ENCODE data around the gene TACC3. TPM values are rescaled to one million over a fixed set of nuclear protein-coding genes. Genes with fewer than 3 reads are reported as not detected.

The TACC3 gene
- total RNA-seq, 1 donor from 2014 or later = 18.1 TPM

GRCh38 chr4:1745697-1746096 is 24.4 kb downstream of the TACC3 start:
- no peak for DNase-seq (ENCODE audit: low read depth, low spot score)

GRCh38 chr4:1746265-1746691 is 25.0 kb downstream of the TACC3 start:
- peak; percentile 24 for DNase-seq (ENCODE audit: low read depth, low spot score)

GRCh38 chr4:1746919-1747602 is 25.7 kb downstream of the TACC3 start:
- no peak for DNase-seq (ENCODE audit: low read depth, low spot score)

- DNase-seq (ENCODE audit: low read depth, low spot score) = no peak
Measured at GRCh38 chr4:1747603-1747967, 26.3 kb downstream of the TACC3 start.

GRCh38 chr4:1748465-1748995 is 27.2 kb downstream of the TACC3 start:
- no peak for DNase-seq (ENCODE audit: low read depth, low spot score)

- no peak for DNase-seq (ENCODE audit: low read depth, low spot score)
Measured at GRCh38 chr4:1749370-1749769, 28.0 kb downstream of the TACC3 start.

- DNase-seq (ENCODE audit: low read depth, low spot score) = no peak
Measured at GRCh38 chr4:1749826-1750225, 28.5 kb downstream of the TACC3 start.

GRCh38 chr4:1750381-1751154 is 29.2 kb downstream of the TACC3 start:
- DNase-seq (ENCODE audit: low read depth, low spot score) = no peak

- no peak for DNase-seq (ENCODE audit: low read depth, low spot score)
Measured at GRCh38 chr4:1751155-1751918, 30.0 kb downstream of the TACC3 start.

GRCh38 chr4:1751919-1752283 is 30.6 kb downstream of the TACC3 start:
- DNase-seq (ENCODE audit: low read depth, low spot score) = no peak

- DNase-seq (ENCODE audit: low read depth, low spot score) = no peak
Measured at GRCh38 chr4:1752284-1753041, 31.1 kb downstream of the TACC3 start.

GRCh38 chr4:1753294-1753696 is 32.0 kb downstream of the TACC3 start:
- no peak for DNase-seq (ENCODE audit: low read depth, low spot score)

- DNase-seq (ENCODE audit: low read depth, low spot score) = no peak
Measured at GRCh38 chr4:1753697-1754311, 32.5 kb downstream of the TACC3 start.

- no peak for DNase-seq (ENCODE audit: low read depth, low spot score)
Measured at GRCh38 chr4:1754336-1754735, 33.0 kb downstream of the TACC3 start.

GRCh38 chr4:1755297-1755696 is 34.0 kb downstream of the TACC3 start:
- no peak for DNase-seq (ENCODE audit: low read depth, low spot score)

- no peak for DNase-seq (ENCODE audit: low read depth, low spot score)
Measured at GRCh38 chr4:1756079-1756478, 34.8 kb downstream of the TACC3 start.

GRCh38 chr4:1756893-1757779 is 35.8 kb downstream of the TACC3 start:
- no peak for DNase-seq (ENCODE audit: low read depth, low spot score)

GRCh38 chr4:1757836-1758235 is 36.5 kb downstream of the TACC3 start:
- no peak for DNase-seq (ENCODE audit: low read depth, low spot score)

- no peak for DNase-seq (ENCODE audit: low read depth, low spot score)
Measured at GRCh38 chr4:1758306-1759121, 37.2 kb downstream of the TACC3 start.
